ENCODE measurements around the gene OR51I1. TPM values are rescaled to one million over a fixed set of nuclear protein-coding genes. Genes with fewer than 3 reads are reported as not detected.

Gene OR51I1
- total and polyA plus RNA-seq, 2 experiments from 2014 or later, result not detected

Other genes with a start within 250 kb of the OR51I1 start
- not detected in 2 replicates for gene OR51V1, start 240.8 kb downstream of the OR51I1 start, total RNA-seq
- not detected in 2 replicates for gene OR51V1, start 240.8 kb downstream of the OR51I1 start, polyA plus RNA-seq
- not detected in 2 replicates for gene HBB, start 214.4 kb downstream of the OR51I1 start, total RNA-seq
- not detected in 2 replicates for gene HBB, start 214.4 kb downstream of the OR51I1 start, polyA plus RNA-seq
- gene HBD, start 207.0 kb downstream of the OR51I1 start, total RNA-seq, result not detected in 2 replicates
- gene HBD, start 207.0 kb downstream of the OR51I1 start, polyA plus RNA-seq, result not detected in 2 replicates
- gene HBG1, start 191.7 kb downstream of the OR51I1 start, total RNA-seq, result not detected in 2 replicates
- not detected in 2 replicates for gene HBG1, start 191.7 kb downstream of the OR51I1 start, polyA plus RNA-seq
- gene HBG2, start 186.7 kb downstream of the OR51I1 start, total RNA-seq, result not detected in 2 replicates
- gene HBG2, start 186.7 kb downstream of the OR51I1 start, polyA plus RNA-seq, result 0.63 TPM in 1 of 2 replicates, not detected in the other
- 1.1 and 1.6 TPM in 2 replicates for gene HBE1, start 171.6 kb downstream of the OR51I1 start, total RNA-seq
- 0.25 and 1.5 TPM in 2 replicates for gene HBE1, start 171.6 kb downstream of the OR51I1 start, polyA plus RNA-seq
- gene OR51B4, start 139.6 kb downstream of the OR51I1 start, total RNA-seq, result not detected in 2 replicates
- gene OR51B4, start 139.6 kb downstream of the OR51I1 start, polyA plus RNA-seq, result 0.17 TPM in 1 of 2 replicates, not detected in the other
- gene OR51B2, start 117.2 kb downstream of the OR51I1 start, total RNA-seq, result not detected in 2 replicates
- not detected in 2 replicates for gene OR51B2, start 117.2 kb downstream of the OR51I1 start, polyA plus RNA-seq
- gene OR51B5, start 98.0 kb downstream of the OR51I1 start, total RNA-seq, result 0.20 TPM in 1 of 2 replicates, not detected in the other
- not detected in 2 replicates for gene OR51B5, start 98.0 kb downstream of the OR51I1 start, polyA plus RNA-seq
- not detected in 2 replicates for gene OR51B6, start 90.0 kb downstream of the OR51I1 start, total RNA-seq
- not detected in 2 replicates for gene OR51B6, start 90.0 kb downstream of the OR51I1 start, polyA plus RNA-seq
- gene OR51M1, start 57.7 kb downstream of the OR51I1 start, total RNA-seq, result not detected in 2 replicates
- gene OR51M1, start 57.7 kb downstream of the OR51I1 start, polyA plus RNA-seq, result not detected in 2 replicates
- gene OR51Q1, start 19.4 kb downstream of the OR51I1 start, total RNA-seq, result not detected in 2 replicates
- not detected in 2 replicates for gene OR51Q1, start 19.4 kb downstream of the OR51I1 start, polyA plus RNA-seq
- gene OR51I2, start 7.8 kb upstream of the OR51I1 start, total RNA-seq, result not detected in 2 replicates
- not detected in 2 replicates for gene OR51I2, start 7.8 kb upstream of the OR51I1 start, polyA plus RNA-seq
- not detected in 2 replicates for gene OR52D1, start 47.2 kb upstream of the OR51I1 start, total RNA-seq
- not detected in 2 replicates for gene OR52D1, start 47.2 kb upstream of the OR51I1 start, polyA plus RNA-seq
- gene UBQLN3, start 68.4 kb upstream of the OR51I1 start, total RNA-seq, result 0.50 TPM in 1 of 2 replicates, not detected in the other
- gene UBQLN3, start 68.4 kb upstream of the OR51I1 start, polyA plus RNA-seq, result not detected in 2 replicates
- 0.53 and 0.76 TPM in 2 replicates for gene UBQLNL, start 75.2 kb upstream of the OR51I1 start, total RNA-seq
- 0.52 TPM in 1 of 2 replicates, not detected in the other for gene UBQLNL, start 75.2 kb upstream of the OR51I1 start, polyA plus RNA-seq
- gene OR52H1, start 107.0 kb upstream of the OR51I1 start, total RNA-seq, result 0.28 TPM in 1 of 2 replicates, not detected in the other
- gene OR52H1, start 107.0 kb upstream of the OR51I1 start, polyA plus RNA-seq, result not detected in 2 replicates
- not detected in 2 replicates for gene OR52B6, start 139.4 kb upstream of the OR51I1 start, total RNA-seq
- gene OR52B6, start 139.4 kb upstream of the OR51I1 start, polyA plus RNA-seq, result not detected in 2 replicates
- 6.6 and 10.7 TPM in 2 replicates for gene TRIM6, start 155.1 kb upstream of the OR51I1 start, total RNA-seq
- gene TRIM6, start 155.1 kb upstream of the OR51I1 start, polyA plus RNA-seq, result 4.3 and 8.0 TPM in 2 replicates
- 10.5 and 14.6 TPM in 2 replicates for gene TRIM34, start 183.5 kb upstream of the OR51I1 start, total RNA-seq
- gene TRIM34, start 183.5 kb upstream of the OR51I1 start, polyA plus RNA-seq, result 2.7 and 3.6 TPM in 2 replicates
- 30.1 and 37.0 TPM in 2 replicates for gene TRIM5, start 243.6 kb upstream of the OR51I1 start, total RNA-seq
- 14.2 and 19.6 TPM in 2 replicates for gene TRIM5, start 243.6 kb upstream of the OR51I1 start, polyA plus RNA-seq
- 15.4 TPM in 2 replicates for gene TRIM22, start 248.3 kb upstream of the OR51I1 start, total RNA-seq
- 9.3 and 10.4 TPM in 2 replicates for gene TRIM22, start 248.3 kb upstream of the OR51I1 start, polyA plus RNA-seq